OCI-LY3 (cell line): ENCODE data around the gene RALY.

Source experiments
- EZH2phosphoT487 ChIP-seq: fragments of 200-600 bp; shearing (Covaris generic); IDR thresholded peaks from 2 replicates; pipeline ENCODE4 v1.6.1; 2018; ENCODE audit warnings: antibody characterized with exemption, mixed run types, low read depth
- TF ChIP-seq, protein P1 (sequence below): fragments of 200-600, 300-600 bp; sonication (generic); IDR thresholded peaks from 2 replicates; pipeline ENCODE4 v1.5.1; 2014; ENCODE audit warnings: antibody characterized with exemption, low read length, low read depth

- TF ChIP-seq, protein P1, sequence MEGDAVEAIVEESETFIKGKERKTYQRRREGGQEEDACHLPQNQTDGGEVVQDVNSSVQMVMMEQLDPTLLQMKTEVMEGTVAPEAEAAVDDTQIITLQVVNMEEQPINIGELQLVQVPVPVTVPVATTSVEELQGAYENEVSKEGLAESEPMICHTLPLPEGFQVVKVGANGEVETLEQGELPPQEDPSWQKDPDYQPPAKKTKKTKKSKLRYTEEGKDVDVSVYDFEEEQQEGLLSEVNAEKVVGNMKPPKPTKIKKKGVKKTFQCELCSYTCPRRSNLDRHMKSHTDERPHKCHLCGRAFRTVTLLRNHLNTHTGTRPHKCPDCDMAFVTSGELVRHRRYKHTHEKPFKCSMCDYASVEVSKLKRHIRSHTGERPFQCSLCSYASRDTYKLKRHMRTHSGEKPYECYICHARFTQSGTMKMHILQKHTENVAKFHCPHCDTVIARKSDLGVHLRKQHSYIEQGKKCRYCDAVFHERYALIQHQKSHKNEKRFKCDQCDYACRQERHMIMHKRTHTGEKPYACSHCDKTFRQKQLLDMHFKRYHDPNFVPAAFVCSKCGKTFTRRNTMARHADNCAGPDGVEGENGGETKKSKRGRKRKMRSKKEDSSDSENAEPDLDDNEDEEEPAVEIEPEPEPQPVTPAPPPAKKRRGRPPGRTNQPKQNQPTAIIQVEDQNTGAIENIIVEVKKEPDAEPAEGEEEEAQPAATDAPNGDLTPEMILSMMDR, result no peak
- TF ChIP-seq EZH2phosphoT487, result no peak
Observed at GRCh38 chr20:33948480-33948879, 45.2 kb upstream of the RALY start.
